Measurements from ENCODE around the gene PET100. TPM values are rescaled to one million over a fixed set of nuclear protein-coding genes. Genes with fewer than 3 reads are reported as not detected.

The PET100 gene
- total RNA-seq, 3 donors from 2014 or later: 23.7 to 40.4 (median 33.1) TPM

GRCh38 chr19:7614859-7615741 is 14.5 kb upstream of the PET100 start:
- intact Hi-C loops (cut with DNase I; ENCODE audit: low total_unique reads): no loop called here
- Histone ChIP-seq H3K9me3 (no peaks in the 10 kb centered on the region), H3K27me3 (no peaks in the 10 kb centered on the region), H3K36me3 (no peaks in the 10 kb centered on the region), H3K4me1 (peaks cover 0 to 9% of the 10 kb centered on the region in 2 donors), H3K4me3 (no peak overlapping the region), H3K27ac (no peak overlapping the region)
- no peak for TF ChIP-seq POLR2AphosphoS5 (IDR thresholded peaks at IDR 0.05)
- TF ChIP-seq POLR2A (IDR thresholded peaks at IDR 0.05): no peak
- TF ChIP-seq CTCF (IDR thresholded peaks at IDR 0.05): no peak
- no peak for DNase-seq (ENCODE audit: low spot score in 2 of 2)

- intact Hi-C loops (cut with DNase I; ENCODE audit: low total_unique reads): no loop called here
- H3K9me3 ChIP-seq: no peaks in the 10 kb centered on the region
- H3K4me3 ChIP-seq: no peak overlapping the region
- peaks cover 0 to 14% of the 10 kb centered on the region in 2 donors for H3K4me1 ChIP-seq
- H3K27me3 ChIP-seq: no peaks in the 10 kb centered on the region
- peaks cover 1% of the 10 kb centered on the region for H3K36me3 ChIP-seq
- TF ChIP-seq CTCF (IDR thresholded peaks at IDR 0.05) (no peak), POLR2AphosphoS5 (IDR thresholded peaks at IDR 0.05) (no peak), POLR2A (IDR thresholded peaks at IDR 0.05) (no peak)
- DNase-seq (ENCODE audit: low spot score in 2 of 2): no peak
- peak overlapping the region; percentile 90 to 94 for H3K27ac ChIP-seq
Measured at GRCh38 chr19:7617172-7617571, 12.4 kb upstream of the PET100 start.

GRCh38 chr19:7617735-7618134 is 11.9 kb upstream of the PET100 start:
- intact Hi-C loops (cut with DNase I; ENCODE audit: low total_unique reads): no loop called here
- TF ChIP-seq CTCF (IDR thresholded peaks at IDR 0.05) (no peak), POLR2AphosphoS5 (IDR thresholded peaks at IDR 0.05) (no peak), POLR2A (IDR thresholded peaks at IDR 0.05) (no peak)
- Histone ChIP-seq H3K27me3 (no peaks in the 10 kb centered on the region), H3K4me3 (no peak overlapping the region), H3K4me1 (peaks cover 0 to 14% of the 10 kb centered on the region in 2 donors), H3K36me3 (peaks cover 7% of the 10 kb centered on the region), H3K27ac (peak overlapping the region; percentile 90 to 94), H3K9me3 (no peaks in the 10 kb centered on the region)
- DNase-seq (ENCODE audit: low spot score in 2 of 2): no peak

- DNase-seq (ENCODE audit: low spot score in 2 of 2): peak; percentile 71 to 72
- H3K36me3 ChIP-seq: peaks cover 8% of the 10 kb centered on the region
Measured at GRCh38 chr19:7618348-7618747, 11.2 kb upstream of the PET100 start.

More at GRCh38 chr19:7618348-7618747, 11.2 kb upstream of the PET100 start:
- Histone ChIP-seq H3K27me3 (no peaks in the 10 kb centered on the region), H3K4me3 (peak overlapping the region in 2 of 3 donors; percentile 7 to 12), H3K9me3 (no peaks in the 10 kb centered on the region), H3K27ac (peak overlapping the region; percentile 90 to 94), H3K4me1 (peaks cover 0 to 14% of the 10 kb centered on the region in 2 donors)
- intact Hi-C loops (cut with DNase I; ENCODE audit: low total_unique reads): no loop called here
- TF ChIP-seq CTCF (IDR thresholded peaks at IDR 0.05) (no peak), POLR2A (IDR thresholded peaks at IDR 0.05) (no peak), POLR2AphosphoS5 (IDR thresholded peaks at IDR 0.05) (no peak)

Measured in breast epithelium (tissue), 4 donors.